Spinal cord (tissue), 10 donors: ENCODE measurements around the gene PYGL. TPM values are rescaled to one million over a fixed set of nuclear protein-coding genes. Genes with fewer than 3 reads are reported as not detected.

Experiments used
- DNase-seq, 6 donors: peaks; one replicate each; pipeline versions ENCODE4 v3.0.0 to v3.0.0-alpha.2; 2013 to 2015; ENCODE audit warnings: low spot score in 6 of 6, low read depth in 4 of 6
- H3K27ac ChIP-seq: one replicate; pipeline ENCODE4 v1.5.1; 2013; ENCODE audit warnings: low read depth, low read length, control low read depth
- H3K27me3 ChIP-seq: one replicate; pipeline ENCODE4 v1.6.1; 2013; ENCODE audit warnings: low read length; ENCODE audit not compliant: control insufficient read depth, insufficient read depth
- H3K36me3 ChIP-seq: one replicate; pipeline ENCODE4 v1.6.1; 2013; ENCODE audit warnings: low read length; ENCODE audit not compliant: control insufficient read depth, insufficient read depth
- H3K4me1 ChIP-seq: one replicate; pipeline ENCODE4 v1.6.1; 2013; ENCODE audit warnings: low read length; ENCODE audit not compliant: control insufficient read depth, insufficient read depth
- H3K4me3 ChIP-seq: one replicate; pipeline ENCODE4 v1.5.1; 2013; ENCODE audit warnings: low read depth, low read length, control low read depth
- H3K9me3 ChIP-seq: one replicate; pipeline ENCODE4 v1.6.1; 2013; ENCODE audit warnings: low read length; ENCODE audit not compliant: control insufficient read depth, insufficient read depth
- WGBS: methylation state at CpG from one replicate; pipeline ENCODE4 v1.1.5; 2013; ENCODE audit warnings: missing lambda C conversion rate; ENCODE audit not compliant: insufficient coverage; 5-methylcytosine and 5-hydroxymethylcytosine counted together
- polyA plus RNA-seq, 2 donors: library from polyadenylated mRNA; unstranded; fragments of 120-200 nt; gene quantifications; one replicate each; pipeline ENCODE4 v1.2.1, GENCODE V29; 2013; ENCODE audit not compliant: insufficient read length in 2 of 2
- total RNA-seq, 2 donors: library from RNA; depleted of rRNA in 1 of 2; stranded (reverse); fragments of 120-200 nt in 1 of 2; fragments of >200 nt in 1 of 2; gene quantifications; one replicate each; pipeline versions ENCODE4 v1.2.3 to v1.2.4, GENCODE V29; 2013 to 2014
- donor health status: healthy.

PYGL gene
- total and polyA plus RNA-seq, 4 donors: 19.5 to 38.9 (median 27.9) TPM

DNA sequence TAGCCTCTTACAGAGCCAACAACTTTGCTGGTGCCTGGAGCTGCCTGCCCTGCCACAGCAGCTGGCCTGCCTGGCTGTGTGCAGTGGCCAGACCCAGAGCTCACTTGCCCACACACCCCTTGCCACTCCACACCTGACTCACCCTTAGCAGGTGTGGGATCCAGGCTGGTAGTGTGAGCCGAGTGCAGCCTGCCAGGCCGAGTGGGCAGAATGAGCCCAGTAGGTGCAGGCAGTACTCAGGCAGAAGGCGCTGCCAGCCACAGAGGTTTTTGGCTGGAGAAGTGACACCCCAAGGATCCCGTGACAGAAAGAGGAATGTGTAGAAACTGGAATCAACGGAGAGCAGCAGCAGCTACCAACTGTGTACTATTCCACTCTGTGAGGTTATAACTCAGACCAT, 29.8 kb upstream of the PYGL start:
- no peaks in the 10 kb centered on the region for H3K9me3 ChIP-seq
- H3K27me3 ChIP-seq: no peaks in the 10 kb centered on the region
- H3K4me3 ChIP-seq: no peak overlapping the region
- peaks cover 30% of the 10 kb centered on the region for H3K36me3 ChIP-seq
- DNase-seq: no peak
- no peaks in the 10 kb centered on the region for H3K4me1 ChIP-seq
- 80% methylated on average over 1 of the region's 5 CpGs for WGBS
- no peak overlapping the region for H3K27ac ChIP-seq

DNA sequence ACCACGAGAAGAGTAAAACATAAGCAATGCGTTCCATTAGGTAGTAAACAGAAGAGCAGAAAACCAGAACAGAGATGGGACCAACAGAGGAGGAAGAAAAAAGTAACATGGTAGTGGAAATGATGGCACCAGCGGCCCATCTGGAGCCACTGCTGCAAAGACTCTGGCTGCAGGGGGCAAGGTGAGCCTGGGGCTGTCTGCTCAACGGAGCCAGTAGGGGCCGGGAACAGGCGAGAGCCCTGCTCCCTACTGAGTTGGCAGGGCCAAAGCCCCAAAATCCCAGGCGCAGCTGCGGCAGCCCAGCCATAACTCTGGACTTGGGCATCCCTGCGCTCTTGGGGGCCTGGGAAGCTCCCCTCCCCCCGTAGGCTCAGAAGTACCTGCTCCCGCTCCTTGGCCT, 28.5 kb upstream of the PYGL start:
- Histone ChIP-seq H3K9me3 (no peaks in the 10 kb centered on the region), H3K4me3 (no peak overlapping the region), H3K27ac (no peak overlapping the region), H3K27me3 (no peaks in the 10 kb centered on the region), H3K36me3 (peaks cover 26% of the 10 kb centered on the region), H3K4me1 (no peaks in the 10 kb centered on the region)
- 82% methylated on average over 10 of the region's 11 CpGs for WGBS
- DNase-seq: no peak

DNA sequence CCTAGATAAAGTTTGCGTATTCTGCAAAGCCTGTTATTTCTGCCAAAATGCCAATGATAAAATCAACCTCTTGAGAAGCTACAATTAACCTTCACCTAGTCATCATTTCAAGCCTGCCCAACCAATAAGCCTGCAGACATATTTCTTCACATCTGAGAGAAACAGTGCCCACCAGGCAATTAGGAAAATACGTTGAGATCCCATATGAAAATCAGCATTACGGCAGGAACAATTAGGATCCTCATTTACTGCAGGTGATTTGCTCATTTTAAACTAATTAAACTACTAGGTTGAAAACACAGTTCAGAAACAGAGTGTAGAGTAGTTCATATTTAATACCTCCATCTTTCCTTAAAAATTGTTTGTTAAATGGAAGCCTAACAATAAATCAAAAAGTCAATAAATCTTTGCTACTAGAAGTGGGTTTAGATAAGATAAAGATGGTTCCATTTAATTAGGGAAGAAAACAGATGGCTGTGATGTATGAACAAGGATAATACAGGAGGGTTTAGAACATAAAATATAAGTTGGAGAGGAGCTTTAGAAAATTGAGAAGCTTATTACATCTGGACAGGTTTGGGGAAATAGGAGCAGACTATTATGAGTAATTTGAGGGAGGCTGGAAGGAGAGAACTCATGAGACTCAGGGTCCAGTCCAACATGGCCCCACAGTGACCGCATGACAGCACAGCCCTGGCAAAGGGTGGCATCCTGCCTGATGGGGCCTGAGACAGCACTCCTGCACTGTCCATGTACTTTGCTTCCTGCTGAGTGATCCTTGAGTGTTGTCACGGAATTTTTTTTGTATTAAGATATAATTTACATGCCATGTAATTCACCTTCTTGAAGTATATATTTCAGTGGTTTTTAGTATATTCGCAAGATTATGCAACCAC, 26.9 kb upstream of the PYGL start:
- WGBS: 93% methylated on average over 1 of the region's 6 CpGs
- H3K27ac ChIP-seq: no peak overlapping the region
- no peaks in the 10 kb centered on the region for H3K4me1 ChIP-seq
- peaks cover 16% of the 10 kb centered on the region for H3K36me3 ChIP-seq
- H3K9me3 ChIP-seq: no peaks in the 10 kb centered on the region
- H3K27me3 ChIP-seq: no peaks in the 10 kb centered on the region
- peak in 1 of 6 donors; percentile 84 for DNase-seq
- no peak overlapping the region for H3K4me3 ChIP-seq

DNA sequence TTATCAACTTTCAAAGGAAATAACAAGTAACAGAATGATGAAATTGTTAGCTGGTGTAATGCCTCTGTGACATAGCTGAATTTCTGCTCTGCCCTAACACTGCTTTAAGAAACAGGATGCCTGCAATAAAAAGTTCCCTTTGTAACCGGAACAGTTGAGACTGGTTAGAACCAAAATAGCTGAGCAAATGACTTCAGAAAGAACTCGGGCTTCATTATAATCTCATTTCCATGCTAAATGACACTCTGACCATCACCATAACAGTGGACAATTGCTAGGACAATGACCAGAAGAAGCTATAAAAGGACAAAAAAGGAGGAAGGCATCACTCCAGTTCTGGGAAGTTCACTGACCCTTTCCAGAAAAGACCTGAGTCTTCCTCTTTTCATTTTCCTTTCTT, 23.5 kb upstream of the PYGL start:
- Histone ChIP-seq H3K4me3 (no peak overlapping the region), H3K36me3 (peaks cover 2% of the 10 kb centered on the region), H3K9me3 (no peaks in the 10 kb centered on the region), H3K27me3 (no peaks in the 10 kb centered on the region), H3K4me1 (peaks cover 4% of the 10 kb centered on the region), H3K27ac (peak overlapping the region; percentile 11)
- no peak for DNase-seq
- WGBS: no CpG with 5 or more reads among the region's 2 CpGs

DNA sequence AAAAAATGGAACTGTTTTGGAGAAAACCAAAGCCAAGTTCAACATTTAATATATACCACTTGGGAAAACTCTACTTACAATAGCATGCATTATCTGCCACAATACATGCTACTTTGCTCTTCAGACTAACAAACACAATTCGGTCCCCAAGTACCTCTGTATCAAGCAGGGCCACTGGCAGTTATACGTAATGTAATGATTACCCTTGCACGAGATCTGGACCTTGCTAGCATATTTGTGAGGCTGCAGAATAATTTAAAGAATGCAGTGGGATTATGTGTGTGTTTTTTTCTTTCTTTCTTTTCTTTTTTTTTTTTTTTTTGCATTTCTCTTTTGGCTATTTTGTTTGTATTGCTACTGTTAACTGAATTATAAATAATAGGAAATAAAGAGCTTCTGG, 22.8 kb upstream of the PYGL start:
- WGBS: no CpG with 5 or more reads among the region's 3 CpGs
- peaks cover 4% of the 10 kb centered on the region for H3K4me1 ChIP-seq
- no peak for DNase-seq
- no peaks in the 10 kb centered on the region for H3K36me3 ChIP-seq
- H3K27ac ChIP-seq: no peak overlapping the region
- no peak overlapping the region for H3K4me3 ChIP-seq
- H3K9me3 ChIP-seq: no peaks in the 10 kb centered on the region
- H3K27me3 ChIP-seq: no peaks in the 10 kb centered on the region

DNA sequence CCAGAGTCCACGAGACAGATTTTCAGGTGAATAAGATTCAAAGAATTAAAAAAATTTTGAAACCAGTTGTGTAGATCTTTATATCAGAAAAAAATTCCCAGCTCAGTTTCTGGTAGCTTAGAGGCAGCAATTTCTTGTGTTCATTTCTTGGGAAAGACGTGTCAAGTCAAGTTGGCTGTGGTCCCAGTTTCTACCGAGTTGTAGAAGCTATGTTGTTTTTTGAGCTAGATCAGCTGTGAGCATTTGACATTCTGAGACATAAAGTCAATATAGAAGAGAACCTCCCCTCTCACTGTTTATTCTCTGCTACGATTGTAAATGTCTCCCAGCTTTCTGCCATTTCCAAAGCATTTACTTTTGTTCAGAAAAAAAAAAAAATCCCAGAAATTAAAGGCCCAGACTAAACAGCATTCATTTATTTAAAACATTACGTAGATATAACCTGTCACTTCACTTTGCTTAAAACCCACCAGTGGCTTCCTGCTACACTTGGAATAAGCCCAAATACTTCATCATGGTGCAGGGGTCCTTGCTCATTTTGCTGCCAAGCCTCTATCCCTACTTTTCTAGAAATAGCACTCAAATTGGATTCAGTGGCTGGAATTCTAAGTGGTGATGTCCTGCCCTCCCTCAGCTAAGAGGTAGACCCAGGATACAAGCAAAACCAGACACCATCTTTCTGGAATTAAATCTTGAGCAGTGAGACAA, 20.6 kb upstream of the PYGL start:
- WGBS: 11% methylated on average over 1 of the region's 5 CpGs
- DNase-seq: peak in 3 of 6 donors; percentile 64 to 94 (median 83)
- H3K27ac ChIP-seq: peak overlapping the region; percentile 54
- no peaks in the 10 kb centered on the region for H3K36me3 ChIP-seq
- H3K4me3 ChIP-seq: no peak overlapping the region
- H3K27me3 ChIP-seq: no peaks in the 10 kb centered on the region
- no peaks in the 10 kb centered on the region for H3K9me3 ChIP-seq
- H3K4me1 ChIP-seq: peaks cover 12% of the 10 kb centered on the region

DNA sequence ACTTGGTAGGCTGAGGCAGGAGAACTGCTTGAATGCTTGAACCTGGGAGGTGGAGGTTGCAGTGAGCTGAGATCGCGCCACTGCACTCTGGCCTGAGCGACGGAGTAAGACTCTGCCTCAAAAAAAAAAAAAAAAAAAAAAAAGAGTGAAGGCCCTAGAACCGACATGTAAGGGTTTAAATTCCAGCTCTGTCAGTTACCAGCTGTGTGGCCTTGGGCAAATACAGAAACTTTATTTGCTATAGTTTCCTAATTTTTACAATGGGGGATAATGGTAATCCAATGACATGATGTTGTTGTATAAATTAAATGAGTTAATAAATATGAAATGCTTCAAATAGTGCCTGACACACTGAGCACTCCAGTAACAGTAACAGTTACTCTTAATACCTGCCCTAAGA, 19.6 kb upstream of the PYGL start:
- Histone ChIP-seq H3K36me3 (no peaks in the 10 kb centered on the region), H3K9me3 (no peaks in the 10 kb centered on the region), H3K4me3 (no peak overlapping the region), H3K27me3 (no peaks in the 10 kb centered on the region), H3K4me1 (peaks cover 12% of the 10 kb centered on the region), H3K27ac (no peak overlapping the region)
- 90% methylated on average over 2 of the region's 5 CpGs for WGBS
- DNase-seq: no peak

DNA sequence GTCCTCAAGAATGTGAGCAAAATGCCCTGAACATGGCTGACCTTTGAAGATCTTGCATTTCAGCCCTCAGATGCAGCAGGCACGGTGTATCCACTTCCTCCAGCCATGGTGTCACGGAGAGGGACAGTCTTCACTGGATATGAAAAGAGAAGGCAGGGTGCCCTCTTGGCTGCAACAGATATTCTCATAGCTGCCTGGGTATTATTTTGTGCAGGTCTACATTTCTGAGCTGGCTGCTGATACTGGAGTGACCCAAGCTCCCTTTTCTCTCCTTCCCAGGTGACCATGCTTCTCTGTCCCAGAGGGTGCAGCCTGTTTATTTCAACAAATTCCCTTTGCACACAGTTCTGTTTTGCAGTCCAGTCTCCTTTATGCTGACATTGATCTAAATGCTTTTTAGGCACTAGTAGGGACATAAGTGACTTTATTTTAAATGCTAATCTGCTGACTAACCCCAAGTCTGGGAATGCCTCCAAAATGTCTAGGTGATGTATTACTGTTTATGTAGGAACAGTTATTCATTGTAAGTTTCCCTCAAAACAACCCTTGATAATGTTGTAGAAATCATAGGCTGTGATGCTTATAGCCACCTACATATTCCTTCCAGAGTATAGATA, 17.4 kb upstream of the PYGL start:
- WGBS: 29% methylated on average over 2 of the region's 2 CpGs
- Histone ChIP-seq H3K27ac (peak overlapping the region; percentile 50), H3K4me3 (no peak overlapping the region), H3K27me3 (no peaks in the 10 kb centered on the region), H3K4me1 (peaks cover 12% of the 10 kb centered on the region), H3K36me3 (no peaks in the 10 kb centered on the region), H3K9me3 (no peaks in the 10 kb centered on the region)
- DNase-seq: peak in 3 of 6 donors; percentile 59 to 82 (median 80)

DNA sequence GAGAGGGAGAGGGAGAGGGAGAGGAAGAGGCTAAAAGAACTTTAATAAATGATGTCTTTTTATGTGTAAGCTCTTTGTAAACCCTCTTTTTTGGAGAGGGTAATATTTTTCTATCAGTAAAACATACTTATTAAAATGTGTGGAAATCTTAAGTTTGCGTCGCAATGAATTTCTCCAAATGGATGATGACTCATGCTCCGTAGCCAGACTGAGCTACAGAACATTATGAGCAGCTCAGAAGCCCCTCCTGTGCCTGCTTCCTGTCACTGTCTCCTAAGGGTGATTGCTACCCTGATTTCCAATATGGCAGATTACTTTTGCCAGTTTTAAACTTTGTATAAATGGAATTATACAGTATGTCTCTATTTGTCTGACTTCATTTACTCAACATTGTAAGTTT, 13.0 kb upstream of the PYGL start:
- H3K27ac ChIP-seq: no peak overlapping the region
- H3K36me3 ChIP-seq: no peaks in the 10 kb centered on the region
- H3K4me3 ChIP-seq: no peak overlapping the region
- WGBS: no CpG with 5 or more reads among the region's 3 CpGs
- no peaks in the 10 kb centered on the region for H3K27me3 ChIP-seq
- no peak for DNase-seq
- H3K4me1 ChIP-seq: peaks cover 14% of the 10 kb centered on the region
- no peaks in the 10 kb centered on the region for H3K9me3 ChIP-seq
